Activated T-cell treated with anti-CD3 and anti-CD28 coated beads, Interleukin-2, amount 50 U/mL, for 4 hours (primary cell): ENCODE data around the gene PPBP. TPM values are rescaled to one million over a fixed set of nuclear protein-coding genes. Genes with fewer than 3 reads are reported as not detected.

Experiments used
- ATAC-seq, 2 donors: fragments of 200-7000 bp; cut with Tn5 transposase; one replicate each; pipeline ENCODE4 v1.10.0; 2021
- DNase-seq: peaks from one replicate; pipeline ENCODE4 v3.0.0-alpha.2; 2020
- H3K27me3 Mint-ChIP-seq: one replicate; pipeline ENCODE4 v1.8.0; 2021; ENCODE audit warnings: low read depth, mixed read lengths
- H3K36me3 Mint-ChIP-seq: one replicate; pipeline ENCODE4 v1.8.0; 2022; ENCODE audit warnings: mixed read lengths; ENCODE audit not compliant: insufficient read depth
- H3K4me1 Mint-ChIP-seq: one replicate; pipeline ENCODE4 v1.8.0; 2021; ENCODE audit warnings: low read depth, mixed read lengths
- H3K4me3 Mint-ChIP-seq: one replicate; pipeline ENCODE4 v1.8.0; 2021; ENCODE audit warnings: mild to moderate bottlenecking, moderate library complexity, mixed read lengths
- H3K9me3 Mint-ChIP-seq: one replicate; pipeline ENCODE4 v1.8.0; 2021; ENCODE audit warnings: mixed read lengths
- total RNA-seq, 3 donors: library from RNA; stranded (reverse); gene quantifications; one replicate each; pipeline ENCODE4 v1.2.1, GENCODE V29; 2021

The PPBP gene
- total RNA-seq, 3 donors from 2014 or later = not detected

DNA sequence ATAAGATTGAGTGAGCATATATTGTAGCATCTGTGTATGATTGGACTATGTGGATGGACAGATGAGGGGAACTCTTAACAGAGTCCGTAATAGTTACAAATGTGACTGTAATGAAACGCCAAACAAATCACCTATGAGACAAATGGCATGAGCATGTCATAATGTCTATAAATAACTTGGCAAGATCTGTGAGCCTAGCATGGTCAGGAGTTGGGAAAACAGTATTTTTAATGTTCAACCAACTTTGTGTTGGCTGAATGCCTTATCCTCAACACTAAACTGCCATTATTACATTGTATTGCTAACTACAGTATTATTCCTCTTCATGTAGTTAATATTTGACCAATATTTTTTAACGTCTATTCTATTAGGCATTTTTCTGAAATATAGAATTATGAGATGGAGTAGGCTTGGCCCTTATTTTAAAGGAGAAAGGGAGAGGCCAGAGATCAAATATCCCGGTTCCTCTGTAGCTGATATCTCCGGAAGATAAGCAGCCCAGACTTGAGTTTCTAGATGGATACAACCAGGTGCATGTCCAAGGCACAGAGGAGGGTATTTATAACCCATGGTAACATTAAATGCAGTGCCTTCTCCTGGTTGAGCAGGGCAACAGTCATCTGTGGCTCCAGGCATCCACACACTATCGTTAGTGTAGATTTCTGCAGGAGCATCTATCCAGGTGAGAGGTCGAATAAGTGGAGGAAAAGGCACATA, 38.8 kb downstream of the PPBP start:
- ATAC-seq = no peak
- no peaks in the 10 kb centered on the region for H3K4me1 Mint-ChIP-seq
- no peaks in the 10 kb centered on the region for H3K9me3 Mint-ChIP-seq
- H3K36me3 Mint-ChIP-seq = no peaks in the 10 kb centered on the region
- no peak overlapping the region for H3K4me3 Mint-ChIP-seq
- DNase-seq = no peak
- H3K27me3 Mint-ChIP-seq = peaks cover 13% of the 10 kb centered on the region

DNA sequence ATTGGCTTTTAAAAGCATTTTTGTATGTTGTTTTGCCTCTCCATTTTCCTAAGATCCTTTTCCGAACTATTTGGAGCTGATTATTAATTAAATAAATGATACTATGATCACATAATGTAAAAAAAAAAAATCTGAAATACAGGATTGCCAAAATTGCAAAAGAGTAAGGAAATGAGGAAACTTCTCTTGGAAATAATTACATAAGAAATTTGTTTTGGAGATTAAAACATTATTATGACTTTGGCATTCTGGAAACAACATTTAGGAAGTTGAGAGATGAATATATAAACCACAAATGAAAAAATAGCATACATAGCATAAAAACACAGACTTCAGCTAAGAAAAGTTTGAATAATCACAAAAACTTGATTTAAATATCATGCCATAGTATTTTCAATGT, 39.7 kb downstream of the PPBP start:
- Mint-ChIP-seq H3K9me3 (no peaks in the 10 kb centered on the region), H3K4me1 (no peaks in the 10 kb centered on the region)
- no peak for DNase-seq

DNA sequence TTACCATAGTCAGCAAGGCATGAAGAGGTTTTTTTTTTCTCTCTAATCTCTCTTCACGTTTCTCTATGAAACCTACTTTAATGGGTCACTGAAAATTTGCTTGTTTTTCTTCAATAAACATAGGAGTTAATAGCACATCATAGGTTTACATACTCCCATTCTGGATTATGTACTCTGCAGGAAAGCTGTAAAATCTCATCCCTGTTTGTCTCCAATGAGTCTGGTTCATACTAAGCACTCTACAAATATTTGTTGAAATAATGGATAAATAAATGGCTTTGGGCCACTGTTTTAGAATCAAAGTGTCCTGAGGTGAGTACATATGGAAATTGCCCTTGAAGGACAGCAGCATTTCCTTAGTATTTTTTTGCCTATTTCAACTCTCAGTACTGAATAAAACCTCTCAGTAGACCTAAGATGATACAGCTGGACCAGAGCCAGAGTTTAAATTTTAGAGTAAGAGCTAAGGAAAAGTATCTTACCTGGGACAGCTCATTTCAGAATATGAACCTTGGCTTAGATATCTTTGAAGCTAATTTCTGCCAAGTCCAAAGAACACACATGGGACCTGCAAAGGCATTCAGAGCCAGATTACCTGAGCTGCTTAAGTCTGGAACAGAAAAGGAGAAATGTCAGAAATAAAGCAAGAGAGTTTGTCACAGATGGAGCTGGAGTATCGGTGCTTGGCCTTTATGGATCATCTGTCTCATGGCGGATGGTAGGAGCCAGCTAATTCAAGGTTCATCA, 40.6 kb downstream of the PPBP start:
- H3K36me3 Mint-ChIP-seq = no peaks in the 10 kb centered on the region
- ATAC-seq = no peak
- H3K27me3 Mint-ChIP-seq = peaks cover 25% of the 10 kb centered on the region
- DNase-seq = no peak
- no peak overlapping the region for H3K4me3 Mint-ChIP-seq
- H3K9me3 Mint-ChIP-seq = no peaks in the 10 kb centered on the region
- H3K4me1 Mint-ChIP-seq = no peaks in the 10 kb centered on the region

More for the DNA sequence above, 39.7 kb downstream of the PPBP start:
- Mint-ChIP-seq H3K27me3 (peaks cover 19% of the 10 kb centered on the region), H3K36me3 (no peaks in the 10 kb centered on the region), H3K4me3 (no peak overlapping the region)
- no peak for ATAC-seq

DNA sequence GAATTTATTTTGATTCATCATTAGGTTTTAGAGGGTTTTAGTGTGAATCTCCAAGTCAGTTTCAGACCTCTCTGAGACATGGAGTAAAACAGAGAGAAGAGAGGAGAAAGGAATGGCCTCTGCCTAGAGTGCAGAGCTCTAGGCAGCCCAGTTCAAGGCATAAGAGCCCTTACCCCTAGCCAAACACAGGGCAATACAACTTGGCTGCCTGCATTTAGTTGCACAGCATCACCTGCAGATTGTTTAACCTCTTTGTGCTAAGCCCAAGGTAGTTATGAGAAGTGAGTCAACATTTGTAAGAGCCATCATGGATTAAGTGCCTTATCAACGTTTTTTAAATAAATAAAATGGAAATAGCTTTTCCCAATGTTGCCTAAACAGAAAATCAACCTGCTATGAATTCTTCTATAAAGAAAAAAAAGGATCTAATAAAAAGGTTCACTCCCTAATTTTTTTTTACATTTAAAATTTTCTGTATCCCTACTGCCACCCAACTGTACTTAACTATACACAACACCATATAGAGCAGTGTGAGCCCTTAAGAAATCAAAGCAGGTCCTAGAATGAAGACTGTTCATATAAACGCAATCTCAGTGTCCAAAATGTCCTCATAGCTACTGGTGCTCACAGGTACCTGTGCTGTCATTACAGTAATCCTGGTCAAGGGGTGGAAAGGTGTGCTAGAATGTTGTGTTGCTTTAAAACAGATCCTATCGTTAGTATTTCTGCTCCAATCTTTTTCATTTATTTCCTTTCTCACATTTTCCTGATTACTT, 42.1 kb downstream of the PPBP start:
- peaks cover 28% of the 10 kb centered on the region for H3K27me3 Mint-ChIP-seq
- H3K4me3 Mint-ChIP-seq = no peak overlapping the region
- no peaks in the 10 kb centered on the region for H3K9me3 Mint-ChIP-seq
- no peaks in the 10 kb centered on the region for H3K36me3 Mint-ChIP-seq
- no peaks in the 10 kb centered on the region for H3K4me1 Mint-ChIP-seq
- ATAC-seq = no peak
- no peak for DNase-seq

DNA sequence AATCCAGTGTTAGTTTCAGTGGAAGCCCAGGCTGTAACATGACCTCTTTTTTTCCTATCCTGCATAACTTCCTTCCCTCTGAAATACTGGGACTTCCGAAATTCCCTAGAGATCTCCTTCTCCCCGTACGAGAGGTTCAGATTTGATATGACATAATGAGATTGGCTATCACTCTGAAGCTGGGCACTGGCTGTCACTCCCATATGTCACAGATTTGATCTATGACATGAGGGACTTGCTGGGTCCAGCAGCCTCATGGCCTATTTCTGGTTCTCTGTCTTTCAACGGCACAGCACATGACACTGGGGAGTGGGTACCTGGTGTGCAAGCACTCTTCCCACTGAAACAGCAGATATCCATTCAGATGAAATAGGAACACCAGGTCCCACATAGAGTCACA, 42.9 kb downstream of the PPBP start:
- peaks cover 31% of the 10 kb centered on the region for H3K27me3 Mint-ChIP-seq
- peaks cover 3% of the 10 kb centered on the region for H3K9me3 Mint-ChIP-seq
- DNase-seq = no peak

DNA sequence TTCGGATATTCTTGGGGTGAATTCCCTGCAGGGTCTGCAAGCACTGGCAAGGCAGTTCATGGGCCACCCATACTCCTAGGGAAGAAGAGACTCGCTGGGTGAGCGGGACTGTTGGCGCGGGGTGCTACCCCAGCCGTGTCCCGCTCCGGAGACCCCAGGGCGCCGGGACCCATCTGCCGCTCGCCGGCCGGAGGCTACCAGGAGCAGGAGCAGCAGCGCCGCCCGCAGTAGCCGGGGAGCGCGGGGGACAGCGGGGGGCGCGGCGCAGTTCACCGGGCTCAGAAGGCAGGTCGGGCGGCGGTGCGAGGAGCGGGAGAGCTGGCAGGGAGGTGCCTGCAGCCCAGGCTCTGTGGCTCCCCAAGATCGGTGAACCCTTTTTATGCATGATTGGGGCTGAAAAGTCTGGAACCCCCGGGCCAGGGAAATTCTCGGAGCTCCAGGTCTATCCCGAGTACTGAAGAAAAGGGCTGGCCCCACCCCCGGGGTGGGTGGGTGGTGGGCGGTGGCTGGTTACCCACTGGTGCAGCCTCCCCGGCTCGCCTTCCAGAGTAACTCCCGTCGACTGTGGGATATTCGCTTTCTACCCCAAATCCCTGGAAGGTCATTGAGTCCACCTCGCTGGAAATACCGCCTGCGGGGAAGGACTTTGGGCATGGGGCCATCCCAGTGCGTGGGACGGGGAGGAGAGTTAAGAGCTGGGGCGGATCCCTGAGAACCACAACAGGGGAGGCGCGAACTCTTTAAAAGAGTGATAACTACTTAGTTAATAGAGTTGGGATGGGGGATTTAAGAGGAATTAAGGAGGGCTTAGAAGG, 43.7 kb downstream of the PPBP start:
- no peaks in the 10 kb centered on the region for H3K36me3 Mint-ChIP-seq
- DNase-seq = no peak
- H3K27me3 Mint-ChIP-seq = peaks cover 31% of the 10 kb centered on the region
- no peak for ATAC-seq
- H3K4me1 Mint-ChIP-seq = no peaks in the 10 kb centered on the region
- H3K9me3 Mint-ChIP-seq = peaks cover 3% of the 10 kb centered on the region
- H3K4me3 Mint-ChIP-seq = no peak overlapping the region

More for the DNA sequence above, 42.9 kb downstream of the PPBP start:
- Mint-ChIP-seq H3K4me1 (no peaks in the 10 kb centered on the region), H3K36me3 (no peaks in the 10 kb centered on the region), H3K4me3 (no peak overlapping the region)
- ATAC-seq = no peak

DNA sequence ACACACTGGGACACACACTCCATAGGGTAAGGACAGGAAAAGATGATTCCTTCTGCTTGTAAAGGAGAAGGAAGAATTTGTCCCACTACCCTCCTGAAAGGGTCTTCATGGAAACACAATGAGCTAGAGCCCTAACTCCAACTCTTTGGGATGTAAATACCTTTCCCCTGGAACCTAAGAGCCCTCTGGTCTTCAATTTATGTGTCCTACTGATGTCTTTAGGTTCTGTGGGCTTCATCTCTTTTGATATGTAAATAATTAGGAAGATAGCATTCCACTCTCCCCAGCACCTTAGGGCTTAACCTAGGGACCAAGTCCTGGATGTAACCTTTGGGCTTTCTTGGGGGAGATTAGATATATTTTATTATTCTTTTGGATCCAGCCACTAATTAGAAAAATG, 44.4 kb downstream of the PPBP start:
- peaks cover 3% of the 10 kb centered on the region for H3K9me3 Mint-ChIP-seq
- H3K4me3 Mint-ChIP-seq = no peak overlapping the region
- H3K4me1 Mint-ChIP-seq = no peaks in the 10 kb centered on the region
- no peaks in the 10 kb centered on the region for H3K36me3 Mint-ChIP-seq
- DNase-seq (no peak), ATAC-seq (no peak)
- peaks cover 31% of the 10 kb centered on the region for H3K27me3 Mint-ChIP-seq

DNA sequence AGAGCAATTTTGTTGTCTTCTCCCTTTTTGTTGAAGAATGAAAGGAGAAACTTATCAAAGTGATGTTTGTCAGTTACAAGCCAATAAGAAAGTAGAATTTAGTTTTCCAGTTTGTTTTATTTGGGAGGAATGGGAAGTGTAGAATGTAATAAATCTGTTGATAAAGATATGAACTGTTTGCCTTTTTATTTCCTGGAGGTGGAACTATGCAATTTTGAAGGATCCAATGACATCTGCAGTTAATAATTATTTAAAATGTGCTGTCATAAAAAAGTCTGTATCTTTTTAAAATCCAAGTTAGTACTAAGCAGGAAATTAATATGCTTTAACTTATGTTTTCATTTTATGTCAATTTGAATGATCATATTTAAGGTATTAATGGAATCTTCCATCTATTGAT, 51.0 kb downstream of the PPBP start:
- no peak overlapping the region for H3K4me3 Mint-ChIP-seq
- H3K27me3 Mint-ChIP-seq = peaks cover 6% of the 10 kb centered on the region
- no peaks in the 10 kb centered on the region for H3K36me3 Mint-ChIP-seq
- H3K9me3 Mint-ChIP-seq = peaks cover 3% of the 10 kb centered on the region
- DNase-seq (no peak), ATAC-seq (no peak)
- H3K4me1 Mint-ChIP-seq = no peaks in the 10 kb centered on the region

Other genes with a start within 250 kb of the PPBP start
- 1 to 10 TPM; 2.5 to 4.2 (median 3.9) TPM for gene CXCL8, start 247.6 kb downstream of the PPBP start, total RNA-seq
- gene CXCL6, start 151.5 kb downstream of the PPBP start, total RNA-seq = not detected
- gene PF4V1, start 134.9 kb downstream of the PPBP start, total RNA-seq = not detected
- gene CXCL1, start 118.8 kb downstream of the PPBP start, total RNA-seq = not detected
- not detected for gene PF4, start 6.2 kb downstream of the PPBP start, total RNA-seq
- not detected for gene CXCL5, start 10.5 kb upstream of the PPBP start, total RNA-seq
- under 1 TPM in 1 of 3 donors, not detected in 2; 0.40 TPM for gene CXCL3, start 50.5 kb upstream of the PPBP start, total RNA-seq
- gene CXCL2, start 111.0 kb upstream of the PPBP start, total RNA-seq = under 1 TPM in 2 of 3 donors, not detected in 1; 0.37 to 0.68 TPM
- gene MTHFD2L, start 169.9 kb upstream of the PPBP start, total RNA-seq = 10 to 100 TPM in 2 of 3 donors, 1 to 10 TPM in 1; 9.1 to 10.4 (median 10.4) TPM